IMR-90 (cell line): ENCODE data around the gene SRXN1.

Experiments
- CHD1 ChIP-seq: IDR thresholded peaks from 2 replicates; pipeline ENCODE4 v1.6.1; 2012; ENCODE audit warnings: low read depth, low read length, improper control_type of control experiment
- CTCF ChIP-seq: conservative IDR thresholded peaks from 2 replicates; pipeline ENCODE4 v1.5.1; 2012; ENCODE audit warnings: mild to moderate bottlenecking, low read depth, low read length, improper control_type of control experiment
- FOS ChIP-seq: fragments of 150-350 bp; IDR thresholded peaks from 2 replicates; pipeline ENCODE4 v1.6.1; 2016; ENCODE audit warnings: low read depth, low read length
- MXI1 ChIP-seq: IDR thresholded peaks from 2 replicates; pipeline ENCODE4 v1.6.1; 2012; ENCODE audit warnings: low read depth, mild to moderate bottlenecking, low read length, moderate library complexity, borderline replicate concordance
- NFE2L2 ChIP-seq: fragments of 150-350 bp; IDR thresholded peaks from 2 replicates; pipeline ENCODE4 v1.6.1; 2016; ENCODE audit warnings: low read depth, mild to moderate bottlenecking, low read length
- POLR2A ChIP-seq: IDR thresholded peaks from 2 replicates; pipeline ENCODE4 v1.6.1; 2012; ENCODE audit warnings: mild to moderate bottlenecking, low read depth, low read length
- RAD21 ChIP-seq: IDR thresholded peaks from 2 replicates; pipeline ENCODE4 v1.6.1; 2012; ENCODE audit warnings: low read length, improper control_type of control experiment
- USF2 ChIP-seq: fragments of 150-350 bp; IDR thresholded peaks from 2 replicates; pipeline ENCODE4 v1.6.1; 2017; ENCODE audit warnings: mild to moderate bottlenecking, antibody characterized with exemption, low read length, low read depth

- TF ChIP-seq CTCF (no peak), RAD21 (no peak), FOS (no peak), MXI1 (no peak), POLR2A (no peak), NFE2L2 (no peak), USF2 (no peak), CHD1 (no peak)
Observed at GRCh38 chr20:620246-620645, 32.8 kb downstream of the SRXN1 start.
